Measurements from ENCODE around the gene XYLT1. TPM values are rescaled to one million over a fixed set of nuclear protein-coding genes. Genes with fewer than 3 reads are reported as not detected.

Gene XYLT1
- total RNA-seq, 1 experiment from 2014 or later, result 25.0 TPM

DNA sequence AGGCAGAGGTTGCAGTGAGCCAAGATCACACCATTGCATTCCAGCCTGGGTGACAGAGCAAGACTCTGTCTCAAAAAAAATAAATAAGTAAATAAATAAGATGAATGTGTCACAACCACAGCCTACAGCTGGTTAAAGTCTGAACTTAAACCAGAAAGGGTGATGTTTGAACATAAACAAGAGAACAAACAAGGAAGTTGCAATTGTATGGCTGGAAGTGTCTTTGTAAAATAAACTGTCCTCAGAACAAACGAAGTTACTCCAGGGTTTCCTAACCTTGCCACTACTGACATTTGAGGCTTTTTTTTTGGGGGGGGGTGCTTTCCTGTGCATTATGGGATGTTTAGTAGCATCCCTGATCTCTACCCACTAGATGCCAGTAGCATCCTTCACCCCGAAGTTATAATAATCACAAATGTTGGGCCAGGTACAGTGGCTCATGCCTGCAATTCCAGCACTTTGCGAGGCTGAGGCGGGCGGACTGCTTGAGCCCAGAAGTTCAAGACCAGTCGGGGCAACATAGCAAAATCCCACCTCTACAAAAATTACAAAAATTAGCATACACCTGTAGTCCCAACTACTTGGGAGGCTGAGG lies 119.2 kb downstream of the XYLT1 start:
- H3K4me3 Mint-ChIP-seq, result no peak overlapping the region
- H3K36me3 Mint-ChIP-seq, result 0 out of 2 replicates have a peak, but pooled peaks cover 2% of the 10 kb centered on the region
- ATAC-seq (no peak), DNase-seq (ENCODE audit: low spot score) (no peak)
- TF ChIP-seq NFATC4 (CRISPR knock-in tag; IDR thresholded peaks at IDR 0.05), result no peak
- no peak for TF ChIP-seq IRF2 (CRISPR knock-in tag; IDR thresholded peaks at IDR 0.05; ENCODE audit: borderline replicate concordance, low read depth)
- no peak for TF ChIP-seq NR3C1 (CRISPR knock-in tag; conservative IDR thresholded peaks at IDR 0.05; ENCODE audit: low read depth)
- TF ChIP-seq SMAD4 (CRISPR knock-in tag; IDR thresholded peaks at IDR 0.05), result no peak
- TF ChIP-seq EMX1 (CRISPR knock-in tag; IDR thresholded peaks at IDR 0.05), result no peak
- no peak for TF ChIP-seq ZNF138 (CRISPR knock-in tag; conservative IDR thresholded peaks at IDR 0.05)
- no peak for TF ChIP-seq RELA (CRISPR knock-in tag; IDR thresholded peaks at IDR 0.05; ENCODE audit: borderline replicate concordance)
- TF ChIP-seq ZSCAN18 (CRISPR knock-in tag; IDR thresholded peaks at IDR 0.05), result no peak
- no peak for TF ChIP-seq FOXK1 (CRISPR knock-in tag; IDR thresholded peaks at IDR 0.05)
- TF ChIP-seq HMGA2 (CRISPR knock-in tag; IDR thresholded peaks at IDR 0.05), result no peak
- no peak for TF ChIP-seq USF1 (CRISPR knock-in tag; IDR thresholded peaks at IDR 0.05)
- TF ChIP-seq MAX (CRISPR knock-in tag; IDR thresholded peaks at IDR 0.05), result no peak
- no peak for TF ChIP-seq E2F4 (CRISPR knock-in tag; IDR thresholded peaks at IDR 0.05; ENCODE audit: borderline replicate concordance, low read depth)
- no peak for TF ChIP-seq ZNF263 (CRISPR knock-in tag; IDR thresholded peaks at IDR 0.05; ENCODE audit: low read depth)
- TF ChIP-seq RORB (CRISPR knock-in tag; IDR thresholded peaks at IDR 0.05), result no peak
- no peak for TF ChIP-seq ATF6 (CRISPR knock-in tag; IDR thresholded peaks at IDR 0.05)
- no peak for TF ChIP-seq FOXP4 (CRISPR knock-in tag; IDR thresholded peaks at IDR 0.05)
- H3K27ac Mint-ChIP-seq, result no peak overlapping the region
- ChIA-PET POLR2A (no interaction called here), CTCF (interaction anchor here (0.5 kb wide), 1 partner anchor 1869 kb away, joined by 4 read pairs; no protein-coding TSS in a partner anchor)
- H3K4me1 Mint-ChIP-seq, result no peaks in the 10 kb centered on the region
- no peaks in the 10 kb centered on the region for H3K27me3 Mint-ChIP-seq (ENCODE audit: low read depth)
- H3K9me3 Mint-ChIP-seq, result peaks cover 4% of the 10 kb centered on the region; the same call in 1 of the 2 replicates

DNA sequence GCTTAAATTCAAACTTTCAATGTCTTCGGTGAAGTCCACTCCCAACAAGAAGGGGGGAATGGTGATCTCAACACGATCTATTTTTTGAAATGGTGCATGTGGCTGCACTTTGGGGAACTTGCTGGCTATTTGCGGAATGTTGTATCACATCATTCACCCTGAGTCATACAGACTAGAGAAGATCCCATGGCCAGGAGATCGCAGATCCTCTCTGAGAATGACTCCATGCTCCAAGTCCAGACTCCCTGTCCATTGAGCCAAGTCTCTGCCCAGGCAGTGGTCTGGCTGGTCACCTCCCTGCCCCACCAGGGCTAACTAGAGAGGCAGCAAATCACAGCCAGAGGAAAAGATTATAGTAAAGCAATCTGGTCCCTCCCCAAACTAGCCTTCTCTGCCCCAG lies 120.6 kb downstream of the XYLT1 start:
- Mint-ChIP-seq H3K27ac (no peak overlapping the region), H3K4me3 (no peak overlapping the region), H3K4me1 (no peaks in the 10 kb centered on the region), H3K36me3 (0 out of 2 replicates have a peak, but pooled peaks cover 2% of the 10 kb centered on the region), H3K27me3 (ENCODE audit: low read depth) (no peaks in the 10 kb centered on the region), H3K9me3 (peaks cover 4% of the 10 kb centered on the region; the same call in 1 of the 2 replicates)
- DNase-seq (ENCODE audit: low spot score), result no peak
- POLR2A ChIA-PET, result no interaction called here
- no peak for ATAC-seq
- CTCF ChIA-PET, result interaction anchor here (0.9 kb wide), 1 partner anchor 119 kb away, joined by 3 read pairs; no protein-coding TSS in a partner anchor
- TF ChIP-seq ZNF263 (CRISPR knock-in tag; IDR thresholded peaks at IDR 0.05; ENCODE audit: low read depth) (no peak), ZNF396 (CRISPR knock-in tag; IDR thresholded peaks at IDR 0.05; ENCODE audit: borderline replicate concordance) (no peak), NFATC4 (CRISPR knock-in tag; IDR thresholded peaks at IDR 0.05) (no peak), USF1 (CRISPR knock-in tag; IDR thresholded peaks at IDR 0.05) (no peak), SMAD3 (CRISPR knock-in tag; IDR thresholded peaks at IDR 0.05; ENCODE audit: borderline replicate concordance) (no peak), JAZF1 (CRISPR knock-in tag; IDR thresholded peaks at IDR 0.05) (no peak), ZNF138 (CRISPR knock-in tag; conservative IDR thresholded peaks at IDR 0.05) (no peak)
- TF ChIP-seq, protein P1, sequence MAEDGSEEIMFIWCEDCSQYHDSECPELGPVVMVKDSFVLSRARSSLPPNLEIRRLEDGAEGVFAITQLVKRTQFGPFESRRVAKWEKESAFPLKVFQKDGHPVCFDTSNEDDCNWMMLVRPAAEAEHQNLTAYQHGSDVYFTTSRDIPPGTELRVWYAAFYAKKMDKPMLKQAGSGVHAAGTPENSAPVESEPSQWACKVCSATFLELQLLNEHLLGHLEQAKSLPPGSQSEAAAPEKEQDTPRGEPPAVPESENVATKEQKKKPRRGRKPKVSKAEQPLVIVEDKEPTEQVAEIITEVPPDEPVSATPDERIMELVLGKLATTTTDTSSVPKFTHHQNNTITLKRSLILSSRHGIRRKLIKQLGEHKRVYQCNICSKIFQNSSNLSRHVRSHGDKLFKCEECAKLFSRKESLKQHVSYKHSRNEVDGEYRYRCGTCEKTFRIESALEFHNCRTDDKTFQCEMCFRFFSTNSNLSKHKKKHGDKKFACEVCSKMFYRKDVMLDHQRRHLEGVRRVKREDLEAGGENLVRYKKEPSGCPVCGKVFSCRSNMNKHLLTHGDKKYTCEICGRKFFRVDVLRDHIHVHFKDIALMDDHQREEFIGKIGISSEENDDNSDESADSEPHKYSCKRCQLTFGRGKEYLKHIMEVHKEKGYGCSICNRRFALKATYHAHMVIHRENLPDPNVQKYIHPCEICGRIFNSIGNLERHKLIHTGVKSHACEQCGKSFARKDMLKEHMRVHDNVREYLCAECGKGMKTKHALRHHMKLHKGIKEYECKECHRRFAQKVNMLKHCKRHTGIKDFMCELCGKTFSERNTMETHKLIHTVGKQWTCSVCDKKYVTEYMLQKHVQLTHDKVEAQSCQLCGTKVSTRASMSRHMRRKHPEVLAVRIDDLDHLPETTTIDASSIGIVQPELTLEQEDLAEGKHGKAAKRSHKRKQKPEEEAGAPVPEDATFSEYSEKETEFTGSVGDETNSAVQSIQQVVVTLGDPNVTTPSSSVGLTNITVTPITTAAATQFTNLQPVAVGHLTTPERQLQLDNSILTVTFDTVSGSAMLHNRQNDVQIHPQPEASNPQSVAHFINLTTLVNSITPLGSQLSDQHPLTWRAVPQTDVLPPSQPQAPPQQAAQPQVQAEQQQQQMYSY (CRISPR knock-in tag; IDR thresholded peaks at IDR 0.05), result no peak
